Liver (tissue), 3 donors: ENCODE results near the gene FGD4.

Experiments used
- EGR1 ChIP-seq, 2 donors: IDR thresholded peaks; 2 replicates each; pipeline ENCODE4 v1.6.1; 2016 to 2018; ENCODE audit warnings: antibody characterized with exemption in 2 of 2, low read depth in 2 of 2
- GABPA ChIP-seq, 2 donors: IDR thresholded peaks in 1 of 2; conservative IDR thresholded peaks in 1 of 2; 2 replicates each; pipeline ENCODE4 v1.6.1; 2016; ENCODE audit warnings: antibody characterized with exemption in 2 of 2, mild to moderate bottlenecking in 1 of 2, moderate library complexity in 1 of 2
- TF ChIP-seq, protein P1 (sequence below): fragments of 150-350 bp; IDR thresholded peaks from 2 replicates; pipeline ENCODE4 v1.5.1; 2017; ENCODE audit warnings: improper control_type of control experiment, low read depth, low read length; ENCODE audit not compliant: missing input control
- TF ChIP-seq, protein P2 (sequence below): IDR thresholded peaks from 2 replicates; pipeline ENCODE4 v1.6.1; 2016; ENCODE audit warnings: antibody characterized with exemption
- donor health status: healthy.
- donor health status: healthy.

DNA sequence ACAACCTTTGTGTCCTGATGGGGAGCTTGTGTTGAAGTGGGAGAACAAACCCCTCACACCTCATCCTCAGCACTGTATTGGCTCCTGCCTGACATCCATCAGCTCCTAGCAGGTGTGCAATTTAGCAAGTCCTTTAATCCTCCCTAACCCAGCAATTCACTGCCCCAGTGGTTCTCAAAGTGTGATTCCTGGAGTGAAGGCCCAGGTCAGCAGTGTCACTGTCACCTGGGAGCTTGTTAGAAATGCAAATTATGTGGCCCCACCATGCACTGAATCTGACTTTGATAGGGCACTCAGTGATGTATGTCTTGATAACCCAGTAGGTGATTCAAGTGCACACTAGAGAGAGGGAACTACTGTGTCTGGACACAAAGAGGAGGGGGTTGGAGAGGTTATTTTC, 133.6 kb downstream of the FGD4 start:
- TF ChIP-seq, protein P1, sequence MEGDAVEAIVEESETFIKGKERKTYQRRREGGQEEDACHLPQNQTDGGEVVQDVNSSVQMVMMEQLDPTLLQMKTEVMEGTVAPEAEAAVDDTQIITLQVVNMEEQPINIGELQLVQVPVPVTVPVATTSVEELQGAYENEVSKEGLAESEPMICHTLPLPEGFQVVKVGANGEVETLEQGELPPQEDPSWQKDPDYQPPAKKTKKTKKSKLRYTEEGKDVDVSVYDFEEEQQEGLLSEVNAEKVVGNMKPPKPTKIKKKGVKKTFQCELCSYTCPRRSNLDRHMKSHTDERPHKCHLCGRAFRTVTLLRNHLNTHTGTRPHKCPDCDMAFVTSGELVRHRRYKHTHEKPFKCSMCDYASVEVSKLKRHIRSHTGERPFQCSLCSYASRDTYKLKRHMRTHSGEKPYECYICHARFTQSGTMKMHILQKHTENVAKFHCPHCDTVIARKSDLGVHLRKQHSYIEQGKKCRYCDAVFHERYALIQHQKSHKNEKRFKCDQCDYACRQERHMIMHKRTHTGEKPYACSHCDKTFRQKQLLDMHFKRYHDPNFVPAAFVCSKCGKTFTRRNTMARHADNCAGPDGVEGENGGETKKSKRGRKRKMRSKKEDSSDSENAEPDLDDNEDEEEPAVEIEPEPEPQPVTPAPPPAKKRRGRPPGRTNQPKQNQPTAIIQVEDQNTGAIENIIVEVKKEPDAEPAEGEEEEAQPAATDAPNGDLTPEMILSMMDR: no peak
- no peak for TF ChIP-seq GABPA (IDR thresholded peaks at IDR 0.05 in 1 of 2, conservative IDR thresholded peaks at IDR 0.05 in 1 of 2)
- no peak for TF ChIP-seq EGR1 (IDR thresholded peaks at IDR 0.05; ENCODE audit: low read depth in 2 of 2)
- TF ChIP-seq, protein P2, sequence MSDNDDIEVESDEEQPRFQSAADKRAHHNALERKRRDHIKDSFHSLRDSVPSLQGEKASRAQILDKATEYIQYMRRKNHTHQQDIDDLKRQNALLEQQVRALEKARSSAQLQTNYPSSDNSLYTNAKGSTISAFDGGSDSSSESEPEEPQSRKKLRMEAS: no peak
